ENCODE measurements around the gene CACNA1C.

CACNA1C gene

DNA sequence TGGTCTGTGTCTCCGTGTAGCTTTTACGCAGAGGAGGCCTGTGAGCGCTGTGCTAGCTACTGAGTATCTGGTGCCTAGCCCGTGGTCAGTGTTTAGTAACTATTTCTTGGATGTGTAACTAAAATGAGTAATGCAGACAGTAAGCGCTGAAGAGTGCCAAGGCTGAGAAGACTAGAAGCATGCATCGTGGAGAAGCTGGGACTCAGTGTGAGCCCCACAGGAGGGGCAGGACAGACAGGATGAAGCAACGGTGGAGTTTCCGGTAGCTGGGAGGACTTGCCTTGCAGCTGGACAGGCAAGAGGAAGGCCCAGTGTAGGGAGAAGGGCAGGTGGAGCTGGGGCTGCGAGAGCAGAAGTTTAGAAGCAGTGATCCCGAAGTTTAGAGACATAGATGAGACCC, 508.6 kb downstream of the CACNA1C start:
- no peak for DNase-seq (ENCODE audit: extremely low read depth in 1 of 2, low read depth in 1 of 2)

DNA sequence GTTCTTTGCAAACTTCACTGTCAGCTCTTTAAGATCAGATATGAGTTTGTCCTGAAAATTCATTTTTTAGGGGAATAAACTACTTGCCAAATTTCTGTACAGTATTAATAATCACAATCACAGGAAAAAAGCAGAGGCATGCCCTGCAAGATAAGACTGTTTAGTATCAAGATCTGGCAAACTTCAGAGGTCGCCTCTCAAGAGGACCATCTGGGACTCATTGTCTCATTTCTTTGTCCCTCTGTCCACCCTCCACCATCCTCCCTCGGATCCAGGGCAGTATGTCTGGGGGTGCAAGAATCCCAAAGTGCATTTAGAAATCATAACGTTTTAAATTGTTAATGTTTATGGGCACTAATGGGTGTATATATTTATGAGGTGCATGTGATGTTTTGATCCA, 509.6 kb downstream of the CACNA1C start:
- DNase-seq (ENCODE audit: extremely low read depth in 1 of 2, low read depth in 1 of 2) = no peak

DNA sequence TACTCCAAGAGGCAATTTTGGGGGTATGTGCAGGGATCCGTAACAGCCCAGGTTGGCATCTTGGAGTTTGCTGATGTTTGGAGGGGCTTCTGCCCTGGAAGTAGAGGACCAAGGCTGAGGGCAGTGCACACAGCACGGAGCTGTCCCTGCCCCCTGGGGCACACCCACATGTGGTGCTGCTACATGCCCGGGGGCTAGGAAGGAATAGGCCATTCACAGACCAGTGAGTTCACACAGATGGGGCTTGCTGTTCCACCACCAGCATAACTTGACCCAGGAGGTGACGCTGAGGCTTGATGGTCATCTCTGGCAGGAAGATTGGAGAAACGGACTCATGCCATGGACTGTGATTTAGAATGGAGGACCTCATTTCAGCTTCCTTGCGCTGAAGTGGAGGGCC, 510.9 kb downstream of the CACNA1C start:
- DNase-seq (ENCODE audit: extremely low read depth in 1 of 2, low read depth in 1 of 2) = no peak

DNA sequence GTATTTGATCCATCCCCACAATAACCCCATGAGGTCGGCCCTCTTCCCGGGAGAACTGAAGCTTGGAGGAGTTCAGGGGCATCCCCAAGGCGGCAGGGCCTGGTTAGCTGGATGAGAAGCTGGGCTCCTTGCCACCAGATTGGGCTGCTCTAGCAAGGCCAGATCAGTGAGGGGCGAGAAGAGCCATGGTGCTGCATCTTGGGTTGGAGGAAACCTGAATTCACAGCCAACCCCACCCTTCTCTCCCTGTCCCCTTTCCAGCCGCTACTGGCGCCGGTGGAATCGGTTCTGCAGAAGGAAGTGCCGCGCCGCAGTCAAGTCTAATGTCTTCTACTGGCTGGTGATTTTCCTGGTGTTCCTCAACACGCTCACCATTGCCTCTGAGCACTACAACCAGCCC, 513.4 kb downstream of the CACNA1C start:
- DNase-seq (ENCODE audit: extremely low read depth in 1 of 2, low read depth in 1 of 2) = no peak

DNA sequence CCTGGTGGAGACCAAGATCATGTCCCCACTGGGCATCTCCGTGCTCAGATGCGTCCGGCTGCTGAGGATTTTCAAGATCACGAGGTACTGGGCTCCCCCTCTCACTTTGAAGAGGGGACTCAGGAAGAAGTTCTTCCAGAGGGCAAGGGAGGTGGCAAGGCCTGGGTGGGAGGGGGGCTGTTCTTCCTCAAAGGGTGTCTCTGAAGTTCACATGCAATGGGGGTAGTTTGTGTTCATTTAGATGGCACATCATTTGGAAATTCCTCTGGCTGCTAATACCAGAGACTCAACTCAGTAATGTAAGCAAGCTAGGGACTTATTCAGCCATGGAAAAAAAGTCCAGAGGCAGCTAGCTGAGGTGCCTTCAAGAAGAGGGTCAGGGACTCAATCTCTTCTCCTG, 514.9 kb downstream of the CACNA1C start:
- DNase-seq (ENCODE audit: extremely low read depth in 1 of 2, low read depth in 1 of 2) = no peak

DNA sequence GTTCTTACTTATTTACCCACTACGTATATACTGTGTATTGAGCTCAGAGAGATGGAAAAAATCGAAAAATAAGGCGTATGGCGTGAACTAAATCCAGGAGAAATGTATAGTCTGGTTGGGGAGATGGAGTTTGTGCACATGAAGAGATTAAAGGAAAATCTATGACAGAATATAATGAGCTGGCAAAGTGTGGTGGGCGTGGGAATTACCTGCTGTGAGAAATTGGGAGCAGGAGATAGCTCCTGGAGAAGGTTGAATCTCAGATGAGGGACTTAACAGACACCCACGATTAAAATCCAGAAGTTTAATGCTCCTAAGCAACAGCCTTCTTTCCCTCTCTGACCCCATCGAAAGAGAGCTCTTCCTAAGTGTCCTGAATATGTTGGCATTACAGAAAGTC, 517.8 kb downstream of the CACNA1C start:
- DNase-seq (ENCODE audit: extremely low read depth in 1 of 2, low read depth in 1 of 2) = no peak

GRCh38 chr12:2574355-2574935, 521.7 kb downstream of the CACNA1C start:
- no peak for DNase-seq (ENCODE audit: extremely low read depth in 1 of 2, low read depth in 1 of 2)

- DNase-seq (ENCODE audit: extremely low read depth in 1 of 2, low read depth in 1 of 2) = no peak
Observed at GRCh38 chr12:2575245-2575644, 522.5 kb downstream of the CACNA1C start.

DNA sequence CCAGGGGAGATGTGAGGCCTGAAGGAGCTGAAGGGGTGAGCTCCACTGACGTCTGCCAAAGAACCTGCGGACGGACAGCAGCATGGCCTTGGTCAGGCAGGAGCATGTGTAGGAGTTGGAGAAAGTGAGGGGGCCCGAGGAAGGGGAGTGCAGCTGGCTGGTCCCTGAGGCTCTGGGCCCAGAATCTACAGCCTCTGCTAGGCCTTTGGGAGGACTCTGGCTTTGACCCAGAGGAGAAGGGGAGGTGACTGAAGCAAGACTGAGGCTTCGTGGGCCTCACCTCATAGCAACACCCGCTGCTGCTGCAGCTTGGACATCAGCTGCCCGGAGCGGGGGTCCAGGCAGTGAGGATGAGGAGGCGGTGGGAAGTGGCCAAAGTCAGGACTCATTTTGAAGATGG, 525.4 kb downstream of the CACNA1C start:
- no peak for DNase-seq (ENCODE audit: extremely low read depth in 1 of 2, low read depth in 1 of 2)

GRCh38 chr12:2578772-2579171, 526.0 kb downstream of the CACNA1C start:
- no peak for DNase-seq (ENCODE audit: extremely low read depth in 1 of 2, low read depth in 1 of 2)

- no peak for DNase-seq (ENCODE audit: extremely low read depth in 1 of 2, low read depth in 1 of 2)
Observed at GRCh38 chr12:2580821-2581220, 528.0 kb downstream of the CACNA1C start.

DNA sequence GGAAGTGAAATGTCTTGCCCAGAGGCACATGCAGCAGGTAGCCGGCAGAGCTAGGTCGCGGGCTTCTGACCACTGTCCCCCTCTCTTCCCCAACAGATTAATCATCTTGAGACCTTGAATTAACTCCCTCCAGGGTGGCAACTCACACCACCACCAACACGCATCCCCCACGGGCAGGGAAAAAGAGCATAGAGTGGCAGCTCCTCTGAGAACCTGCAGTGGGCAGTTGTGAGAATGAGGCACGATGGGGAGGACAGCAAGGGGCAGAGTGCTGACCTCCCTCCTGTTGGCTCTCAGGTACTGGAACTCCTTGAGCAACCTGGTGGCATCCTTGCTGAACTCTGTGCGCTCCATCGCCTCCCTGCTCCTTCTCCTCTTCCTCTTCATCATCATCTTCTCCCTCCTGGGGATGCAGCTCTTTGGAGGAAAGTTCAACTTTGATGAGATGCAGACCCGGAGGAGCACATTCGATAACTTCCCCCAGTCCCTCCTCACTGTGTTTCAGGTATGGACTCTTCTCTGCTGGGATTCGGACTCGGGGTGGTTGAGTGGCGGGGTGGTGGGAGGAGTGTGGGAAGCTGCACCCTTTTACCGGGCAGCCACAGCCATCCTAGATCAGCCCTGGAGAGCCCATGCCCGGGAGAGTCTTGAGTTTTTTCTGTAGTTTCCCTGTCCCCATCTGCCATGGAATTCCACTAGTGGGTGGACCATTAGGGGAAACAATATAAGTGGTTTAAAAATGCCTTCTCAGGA, 528.7 kb downstream of the CACNA1C start:
- DNase-seq (ENCODE audit: extremely low read depth in 1 of 2, low read depth in 1 of 2) = no peak

DNA sequence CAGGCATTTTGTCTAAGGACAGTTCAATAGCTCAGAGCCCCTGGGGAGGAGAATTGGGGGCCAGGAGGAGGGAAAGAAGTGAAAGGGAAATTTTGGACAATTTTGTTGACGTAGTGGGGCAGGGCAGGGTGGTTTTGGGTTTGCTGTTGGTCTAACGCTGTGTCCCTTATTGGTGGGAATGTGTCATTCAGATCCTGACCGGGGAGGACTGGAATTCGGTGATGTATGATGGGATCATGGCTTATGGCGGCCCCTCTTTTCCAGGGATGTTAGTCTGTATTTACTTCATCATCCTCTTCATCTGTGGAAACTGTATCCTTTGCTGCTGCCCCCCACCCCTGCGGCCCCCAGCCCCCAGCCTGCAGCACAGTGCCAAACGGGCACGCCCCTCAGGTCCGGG, 529.8 kb downstream of the CACNA1C start:
- no peak for DNase-seq (ENCODE audit: extremely low read depth in 1 of 2, low read depth in 1 of 2)

- DNase-seq (ENCODE audit: extremely low read depth in 1 of 2, low read depth in 1 of 2) = peak in 1 of 2 donors; percentile 32
Observed at GRCh38 chr12:2583091-2583497, 530.3 kb downstream of the CACNA1C start.

- no peak for DNase-seq (ENCODE audit: extremely low read depth in 1 of 2, low read depth in 1 of 2)
Observed at GRCh38 chr12:2583642-2584401, 531.0 kb downstream of the CACNA1C start.

- no peak for DNase-seq (ENCODE audit: extremely low read depth in 1 of 2, low read depth in 1 of 2)
Observed at GRCh38 chr12:2586156-2587038, 533.6 kb downstream of the CACNA1C start.

- no peak for DNase-seq (ENCODE audit: extremely low read depth in 1 of 2, low read depth in 1 of 2)
Observed at GRCh38 chr12:2588345-2588744, 535.6 kb downstream of the CACNA1C start.

- DNase-seq (ENCODE audit: extremely low read depth in 1 of 2, low read depth in 1 of 2) = no peak
Observed at GRCh38 chr12:2589381-2589780, 536.6 kb downstream of the CACNA1C start.

DNA sequence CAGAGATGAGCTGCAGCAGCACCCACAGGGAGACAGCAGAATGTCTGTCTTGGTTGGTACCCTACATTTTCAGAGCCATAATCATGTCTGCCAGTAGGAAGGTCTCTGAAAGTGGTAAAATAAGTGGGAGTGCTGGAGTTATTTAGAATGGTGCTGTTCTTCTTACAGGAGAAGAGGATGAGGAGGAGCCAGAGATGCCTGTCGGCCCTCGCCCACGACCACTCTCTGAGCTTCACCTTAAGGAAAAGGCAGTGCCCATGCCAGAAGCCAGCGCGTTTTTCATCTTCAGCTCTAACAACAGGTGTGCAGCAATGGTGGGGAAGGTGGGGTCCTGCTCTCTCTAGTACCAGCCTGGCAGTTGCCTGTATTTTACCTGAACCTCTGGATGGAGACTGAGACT, 540.3 kb downstream of the CACNA1C start:
- DNase-seq (ENCODE audit: extremely low read depth in 1 of 2, low read depth in 1 of 2) = no peak

DNA sequence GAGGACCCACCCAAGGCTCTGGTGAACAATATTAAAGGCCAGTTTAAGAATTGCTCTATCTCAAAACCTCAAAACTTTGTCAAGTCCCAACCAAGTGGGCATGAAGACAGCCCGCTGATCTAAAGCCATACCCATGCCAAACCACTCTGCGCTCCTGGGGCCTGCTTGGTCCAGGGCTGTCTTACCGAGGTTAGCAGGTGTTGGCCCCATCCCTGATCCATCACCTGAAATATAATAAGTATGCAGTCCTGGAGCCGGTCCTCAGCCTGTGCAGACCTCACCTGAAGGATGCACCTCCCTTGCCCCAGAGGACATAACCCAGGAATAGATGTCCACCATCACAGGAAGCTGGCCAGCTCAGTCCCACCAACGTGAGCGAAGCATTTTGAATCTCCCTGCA, 543.7 kb downstream of the CACNA1C start:
- DNase-seq (ENCODE audit: extremely low read depth in 1 of 2, low read depth in 1 of 2) = no peak

GRCh38 chr12:2605301-2605700, 552.5 kb downstream of the CACNA1C start:
- no peak for DNase-seq (ENCODE audit: extremely low read depth in 1 of 2, low read depth in 1 of 2)

Measured in activated CD8-positive, alpha-beta memory T cell treated with anti-CD3 and anti-CD28 coated beads for 1 hour (primary cell).